GM21723 (cell line): ENCODE results near the gene ZCCHC18.
"Not testable (repeated sequence)": the region's sequence is repeated elsewhere in the genome, so short reads cannot be mapped to it uniquely, and the experiment has no call there.

Experiments used
- ATAC-seq: cut with Tn5 transposase; IDR thresholded peaks from one replicate; pipeline ENCODE4 v1.9.1; 2021; ENCODE audit warnings: mild to moderate bottlenecking, moderate library complexity; ENCODE audit not compliant: unreplicated experiment

Gene ZCCHC18

DNA sequence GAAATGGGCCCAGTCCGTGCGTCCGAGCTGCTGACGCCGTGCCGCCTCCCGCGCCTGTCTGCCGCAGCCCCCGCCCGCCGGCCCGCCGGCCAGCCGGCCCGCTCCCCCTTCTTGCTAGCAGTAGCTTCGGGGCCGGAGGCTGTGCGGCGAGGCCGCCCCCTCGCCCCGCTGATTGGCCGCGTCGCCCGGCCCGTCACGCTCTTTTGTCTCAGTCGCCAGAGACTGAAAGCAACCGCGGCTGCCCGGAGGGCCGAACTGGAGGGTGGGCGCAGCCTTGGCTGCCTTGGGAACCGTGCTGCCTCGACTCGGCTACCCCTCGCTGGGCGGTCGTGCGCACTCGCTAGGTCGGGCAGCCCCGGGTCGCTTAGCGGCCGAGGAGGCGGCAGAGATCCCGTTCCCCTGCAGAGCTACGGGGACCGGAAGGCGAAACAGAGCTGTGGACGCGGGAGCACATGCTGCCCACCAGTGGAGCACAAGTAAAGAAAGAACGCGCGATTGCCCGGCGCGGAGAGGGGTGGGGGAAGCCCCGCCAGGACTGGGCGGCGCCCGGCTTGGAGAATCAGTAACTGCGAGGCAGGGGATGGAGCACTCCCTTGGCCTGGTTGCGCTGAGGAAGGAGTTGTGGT is at the start of gene ZCCHC18:
TSS of gene ZCCHC18 (plus strand) at position 198 of the 626 bp plus-strand sequence. CDS start 1,589 bp downstream, outside the sequence.
- ATAC-seq = peak; percentile 79

GRCh38 chrX:104062636-104063035 is 49.7 kb upstream of the ZCCHC18 start:
- ATAC-seq = not testable (repeated sequence)

GRCh38 chrX:104075778-104076445 is 36.4 kb upstream of the ZCCHC18 start, which contains the start of gene TMSB15C:
TSS of gene TMSB15C (minus strand) at chrX:104076236.
- ATAC-seq = peak; percentile 99

DNA sequence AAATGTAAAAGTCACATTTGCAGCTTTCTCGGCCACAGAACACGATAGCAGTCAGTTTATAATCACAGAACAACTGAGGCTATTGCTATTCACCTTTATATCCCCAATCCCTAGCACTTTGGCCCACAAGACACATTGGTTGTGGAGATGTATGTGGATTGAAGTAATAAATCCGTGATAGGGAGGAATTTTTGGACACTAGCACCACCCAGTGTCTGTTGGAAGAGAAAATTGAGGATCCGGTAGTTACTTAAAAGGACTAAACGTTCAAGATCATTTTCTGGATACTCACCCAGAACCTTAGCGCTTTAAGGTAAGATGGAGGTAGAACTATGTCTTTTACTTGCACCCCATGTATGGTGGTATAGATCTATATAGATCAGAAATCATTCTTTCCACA is 34.5 kb upstream of the ZCCHC18 start:
- ATAC-seq = not testable (repeated sequence)

- ATAC-seq = no peak
Measured at GRCh38 chrX:104084063-104084462, 28.3 kb upstream of the ZCCHC18 start.

GRCh38 chrX:104084534-104085277 is 27.6 kb upstream of the ZCCHC18 start:
- ATAC-seq = no peak

GRCh38 chrX:104085477-104085876 is 26.8 kb upstream of the ZCCHC18 start:
- no peak for ATAC-seq

DNA sequence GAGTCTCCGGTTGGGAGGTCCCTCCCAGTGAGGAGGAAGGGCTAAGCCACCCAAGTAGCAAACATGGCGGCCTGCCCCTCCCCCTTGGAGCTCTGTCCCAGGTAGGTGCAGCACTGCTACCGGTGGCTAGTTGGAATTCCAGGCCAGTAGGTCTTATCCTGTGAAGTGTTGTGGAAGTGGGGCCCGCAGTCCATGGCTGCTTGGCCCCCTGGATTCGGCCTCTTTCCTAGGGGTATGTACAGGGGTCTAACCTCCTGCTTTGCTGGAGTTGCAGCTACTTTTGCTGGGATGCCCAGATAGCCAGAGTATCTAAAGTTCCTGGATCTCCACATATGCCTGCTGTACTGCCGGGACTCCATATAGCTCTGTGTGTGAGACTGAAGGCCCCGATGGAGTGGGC is 26.4 kb upstream of the ZCCHC18 start:
- ATAC-seq = no peak

- peak; percentile 90 for ATAC-seq
Measured at GRCh38 chrX:104098151-104098808, 14.0 kb upstream of the ZCCHC18 start.

DNA sequence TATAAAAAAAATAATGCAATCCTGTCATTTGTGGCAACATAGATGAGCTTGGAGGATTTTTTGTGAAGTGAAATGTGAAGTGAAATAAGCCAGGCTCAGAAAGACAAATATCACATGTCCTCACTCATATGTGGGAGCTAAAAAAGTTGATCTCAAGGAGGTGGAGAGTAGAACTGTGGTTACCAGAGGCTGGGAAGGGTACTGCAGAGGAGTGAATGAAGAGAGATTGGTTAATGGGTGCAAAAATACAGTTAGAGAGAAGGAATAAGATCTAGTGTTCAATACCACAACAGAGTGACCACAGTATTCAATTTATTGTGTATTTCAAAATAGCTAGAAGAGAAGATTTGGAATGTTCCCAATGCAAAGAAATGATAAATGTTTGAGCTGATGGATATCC is 13.4 kb upstream of the ZCCHC18 start:
- no peak for ATAC-seq

- no peak for ATAC-seq
Measured at GRCh38 chrX:104104676-104105075, 7.6 kb upstream of the ZCCHC18 start.

GRCh38 chrX:104105330-104106262 is 6.7 kb upstream of the ZCCHC18 start:
- ATAC-seq = no peak

DNA sequence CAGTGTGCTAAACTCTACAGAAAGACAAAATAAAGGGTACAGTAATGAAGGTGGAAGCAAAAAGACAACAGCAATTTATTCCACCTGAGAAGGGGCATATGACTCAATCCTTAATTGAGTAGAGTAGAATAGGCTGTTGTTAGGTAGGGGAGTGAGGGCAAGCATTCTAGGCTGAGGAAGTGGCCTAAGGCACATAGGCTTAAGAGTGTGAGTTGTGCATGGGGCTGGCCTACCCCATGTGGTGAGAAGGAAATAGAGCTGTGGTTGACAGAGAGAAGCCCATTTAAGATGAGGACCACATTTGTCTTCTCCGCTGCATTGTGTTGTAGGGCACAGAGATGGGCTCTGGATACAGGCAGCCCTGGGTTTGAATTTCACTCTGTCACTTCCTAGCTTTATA is 3.4 kb upstream of the ZCCHC18 start:
- no peak for ATAC-seq

DNA sequence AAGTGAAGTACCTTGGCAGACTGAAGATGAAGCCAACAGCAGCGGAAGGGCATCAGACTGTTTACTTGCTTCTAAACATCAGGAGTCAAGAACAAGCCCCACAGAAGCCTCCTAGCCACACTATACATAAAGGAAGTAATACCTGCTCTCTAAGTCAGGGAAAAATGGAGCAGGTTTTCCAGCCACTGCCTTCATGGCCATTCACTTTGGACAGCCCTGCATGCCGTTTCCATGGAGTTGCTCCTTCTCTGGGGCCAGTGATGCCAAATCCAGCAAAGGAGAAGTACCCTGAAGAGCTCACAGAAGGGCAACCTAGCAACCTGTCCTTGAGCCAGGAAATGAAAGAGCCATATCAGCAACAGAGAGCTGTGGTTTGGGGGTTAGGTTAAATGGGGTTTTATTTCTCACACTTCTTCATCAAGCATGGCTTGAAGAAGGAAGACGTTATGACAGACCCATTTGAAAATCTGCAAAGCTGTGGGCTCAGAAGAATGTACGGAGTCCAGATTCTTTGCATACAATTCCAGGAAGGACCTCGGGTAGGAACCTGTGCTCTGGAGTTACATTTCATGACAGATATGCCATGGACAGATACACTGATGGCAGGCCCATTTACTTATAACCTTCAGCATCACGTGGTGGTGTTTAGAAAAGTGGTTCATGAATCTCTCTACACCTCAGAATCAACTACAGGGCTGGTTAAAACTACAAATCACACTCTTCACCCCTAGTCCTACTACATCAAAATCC is 1.7 kb upstream of the ZCCHC18 start:
- not testable (repeated sequence) for ATAC-seq

DNA sequence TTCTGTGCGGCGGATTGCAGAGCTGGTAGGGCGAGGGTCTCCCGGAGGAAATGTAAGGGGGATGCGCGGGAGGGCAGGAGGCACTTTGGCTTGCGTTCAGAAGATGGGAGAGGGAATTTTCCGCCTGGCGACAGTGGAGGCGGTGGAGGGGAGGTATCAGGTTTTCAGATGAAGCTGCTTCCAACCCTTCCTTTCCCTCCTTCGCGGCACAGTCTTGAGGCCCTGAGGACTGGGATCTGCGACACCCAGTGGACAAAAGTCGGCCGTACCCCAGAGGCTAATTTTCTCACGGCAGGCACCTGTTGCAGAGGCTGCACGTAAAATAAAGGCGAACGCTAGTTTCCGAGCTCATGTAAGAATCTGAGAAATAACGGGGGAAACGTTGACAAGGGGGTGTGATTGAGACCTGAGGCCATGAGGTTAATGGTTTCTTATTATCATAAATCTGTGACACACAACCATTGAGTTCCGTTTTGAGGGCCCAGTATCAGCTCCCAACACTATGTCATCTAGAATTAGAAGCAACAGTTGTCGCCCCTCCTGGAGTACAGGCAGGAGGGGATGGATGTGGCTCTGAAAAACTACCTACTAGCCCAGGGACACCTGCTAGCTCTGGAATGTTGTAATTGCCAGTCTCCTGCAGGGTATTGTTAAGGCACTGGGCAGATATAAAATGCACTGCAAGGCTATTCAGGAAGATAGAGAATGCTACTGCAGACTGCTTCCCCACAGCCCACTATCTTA is 1.1 kb downstream of the ZCCHC18 start:
- ATAC-seq = peak; percentile 54

GRCh38 chrX:104117759-104118158 is 5.4 kb downstream of the ZCCHC18 start:
- ATAC-seq = no peak

- no peak for ATAC-seq
Measured at GRCh38 chrX:104118765-104119164, 6.4 kb downstream of the ZCCHC18 start.

DNA sequence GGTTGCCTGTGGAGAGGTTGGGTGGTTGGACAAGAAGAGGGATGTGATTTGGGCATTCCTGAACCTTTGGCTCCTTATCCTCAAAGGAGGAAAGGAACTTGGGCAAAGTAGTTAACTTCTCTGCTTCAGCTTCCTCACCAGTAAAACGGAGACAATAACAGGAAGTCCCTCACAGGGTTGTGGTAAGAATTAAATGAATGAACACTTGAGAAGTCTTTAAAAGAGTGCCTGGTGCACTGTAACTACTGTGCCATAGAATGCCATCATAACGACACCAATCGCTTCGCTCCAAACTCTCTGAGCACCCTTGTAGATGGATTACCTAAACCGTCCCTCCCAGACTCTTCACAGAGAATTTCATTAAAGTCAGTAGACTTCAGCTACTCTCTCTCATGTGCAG is 10.5 kb downstream of the ZCCHC18 start:
- peak; percentile 49 for ATAC-seq

DNA sequence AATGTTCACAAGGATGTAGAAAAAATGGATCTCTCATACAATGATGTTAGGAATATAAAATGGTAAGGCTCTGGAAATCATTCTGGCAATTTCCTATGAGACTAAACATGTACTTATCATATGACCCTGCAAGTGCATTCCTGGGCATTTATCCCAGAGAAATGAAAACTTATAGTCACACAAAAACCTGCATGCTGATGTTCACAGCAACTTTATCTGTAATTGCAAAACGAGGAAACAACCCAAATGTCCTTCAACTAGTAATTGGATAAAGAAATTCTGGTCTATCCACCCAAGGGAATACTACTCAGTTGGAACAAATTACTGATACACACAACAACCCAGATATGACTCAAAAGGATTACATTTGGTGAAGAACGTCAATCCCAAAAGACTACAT is 14.5 kb downstream of the ZCCHC18 start:
- ATAC-seq = no peak
